Endodermal cell (in vitro differentiated cells): ENCODE measurements around the gene ELFN2. TPM values are rescaled to one million over a fixed set of nuclear protein-coding genes. Genes with fewer than 3 reads are reported as not detected.

ENCODE experiments used
- DNase-seq: peaks from one replicate; pipeline ENCODE4 v3.0.0-alpha.2; 2017
- H3K27ac ChIP-seq: 2 replicates; pipeline ENCODE4 v1.5.1; 2013; ENCODE audit warnings: mild to moderate bottlenecking, low read depth, low read length, moderate library complexity
- H3K27me3 ChIP-seq: 2 replicates; pipeline ENCODE4 v1.6.1; 2013; ENCODE audit warnings: mild to moderate bottlenecking, low read length, moderate library complexity; ENCODE audit not compliant: insufficient read depth, control insufficient read depth, poor library complexity, severe bottlenecking
- H3K36me3 ChIP-seq: 2 replicates; pipeline ENCODE4 v1.7.0; 2013; ENCODE audit warnings: mild to moderate bottlenecking, low read length, moderate library complexity; ENCODE audit not compliant: control insufficient read depth, insufficient read depth
- H3K4me1 ChIP-seq: one replicate; pipeline ENCODE4 v1.7.0; 2013; ENCODE audit warnings: low read length; ENCODE audit not compliant: control insufficient read depth, insufficient read depth
- H3K4me3 ChIP-seq: 2 replicates; pipeline ENCODE4 v1.5.1; 2013; ENCODE audit warnings: mild to moderate bottlenecking, low read length, moderate library complexity
- H3K9ac ChIP-seq: 2 replicates; pipeline ENCODE4 v1.6.1; 2013; ENCODE audit warnings: mild to moderate bottlenecking, low read length, moderate library complexity; ENCODE audit not compliant: poor library complexity, severe bottlenecking; ENCODE audit errors: extremely low read depth
- H3K9me3 ChIP-seq: 2 replicates; pipeline ENCODE4 v1.6.1; 2013; ENCODE audit warnings: mild to moderate bottlenecking, low read length, moderate library complexity; ENCODE audit not compliant: control insufficient read depth
- H3K27ac Mint-ChIP-seq: 2 replicates; pipeline ENCODE4 v1.8.0; 2020; ENCODE audit warnings: mixed read lengths
- H3K27me3 Mint-ChIP-seq: 2 replicates; pipeline ENCODE4 v1.8.0; 2021; ENCODE audit warnings: mild to moderate bottlenecking, mixed read lengths; ENCODE audit not compliant: insufficient read depth
- H3K36me3 Mint-ChIP-seq: 2 replicates; pipeline ENCODE4 v1.8.0; 2020; ENCODE audit warnings: low read depth, mixed read lengths
- H3K4me1 Mint-ChIP-seq: 2 replicates; pipeline ENCODE4 v1.8.0; 2020; ENCODE audit warnings: mixed read lengths
- H3K4me3 Mint-ChIP-seq: 2 replicates; pipeline ENCODE4 v1.8.0; 2020; ENCODE audit warnings: mild to moderate bottlenecking, moderate library complexity, mixed read lengths
- H3K9me3 Mint-ChIP-seq: 2 replicates; pipeline ENCODE4 v1.8.0; 2020; ENCODE audit warnings: mild to moderate bottlenecking, mixed read lengths
- WGBS, 2 experiments: methylation state at CpG; one replicate each; pipeline versions ENCODE4 v1.1.5 to v1.1.7; 2013; ENCODE audit warnings: missing lambda C conversion rate in 2 of 2, mixed read lengths in 1 of 2; ENCODE audit not compliant: insufficient coverage in 1 of 2, insufficient read length in 1 of 2; 5-methylcytosine and 5-hydroxymethylcytosine counted together
- total RNA-seq, 2 donors: library from RNA; stranded (reverse); fragmentation: NEBNext Ultra II Directional in 1 of 2; extraction: Animal tissue kit (Norgen Biotek cat#: 25700) in 1 of 2; gene quantifications; 2 replicates in 1 of 2; 3 replicates in 1 of 2; pipeline ENCODE4 v1.2.1, GENCODE V29; 2021
- TF ChIP-seq, protein P1 (sequence below): fragments of 200-600 bp; sonication (generic); conservative IDR thresholded peaks from 2 replicates; pipeline ENCODE4 v1.5.0; 2021; ENCODE audit warnings: antibody characterized with exemption, mild to moderate bottlenecking

ELFN2 gene
- total RNA-seq, 2 donors from 2014 or later: 0.40 to 0.46 TPM

DNA sequence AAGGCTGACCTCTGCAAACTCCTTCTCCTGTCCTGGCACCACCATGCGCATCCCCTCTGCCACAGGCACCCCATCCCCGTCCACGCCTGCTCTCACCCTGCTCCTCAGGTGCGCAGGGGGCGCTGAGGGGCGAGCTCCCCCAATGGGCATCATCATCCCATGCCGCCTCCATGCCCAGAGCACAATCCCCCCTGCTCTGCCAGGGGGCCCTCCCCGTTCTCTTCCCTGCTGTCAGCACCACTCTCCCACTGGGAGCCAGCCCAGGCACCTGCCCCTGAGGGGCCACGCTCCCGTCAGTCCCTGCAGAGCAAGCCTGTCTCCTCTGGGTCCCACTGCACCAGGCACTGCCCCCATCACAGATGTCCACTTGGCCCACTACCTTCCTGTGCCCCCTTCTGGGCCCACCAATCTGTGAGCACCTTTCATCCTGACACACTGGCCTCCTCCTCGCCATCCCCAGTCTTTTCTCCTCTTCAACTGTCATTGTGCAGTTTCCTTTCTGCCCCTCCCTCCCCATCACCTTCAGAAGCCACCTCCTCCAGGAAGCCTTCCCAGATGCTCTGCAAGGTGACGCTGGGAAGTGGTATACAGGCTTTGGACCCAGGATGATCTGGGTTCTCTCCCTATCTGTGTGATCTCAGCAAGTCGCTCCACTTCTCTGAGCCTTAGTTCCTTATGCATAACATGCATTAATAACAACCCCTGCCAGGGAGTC lies 82.4 kb downstream of the ELFN2 start:
- H3K9me3 ChIP-seq: no peaks in the 10 kb centered on the region
- peaks cover 1% of the 10 kb centered on the region for H3K4me1 Mint-ChIP-seq
- no peaks in the 10 kb centered on the region for H3K4me1 ChIP-seq
- no peaks in the 10 kb centered on the region for H3K36me3 ChIP-seq
- 79 to 87% methylated on average over 13 of the region's 13 CpGs for WGBS, 2 experiments
- DNase-seq: no peak
- TF ChIP-seq, protein P1, sequence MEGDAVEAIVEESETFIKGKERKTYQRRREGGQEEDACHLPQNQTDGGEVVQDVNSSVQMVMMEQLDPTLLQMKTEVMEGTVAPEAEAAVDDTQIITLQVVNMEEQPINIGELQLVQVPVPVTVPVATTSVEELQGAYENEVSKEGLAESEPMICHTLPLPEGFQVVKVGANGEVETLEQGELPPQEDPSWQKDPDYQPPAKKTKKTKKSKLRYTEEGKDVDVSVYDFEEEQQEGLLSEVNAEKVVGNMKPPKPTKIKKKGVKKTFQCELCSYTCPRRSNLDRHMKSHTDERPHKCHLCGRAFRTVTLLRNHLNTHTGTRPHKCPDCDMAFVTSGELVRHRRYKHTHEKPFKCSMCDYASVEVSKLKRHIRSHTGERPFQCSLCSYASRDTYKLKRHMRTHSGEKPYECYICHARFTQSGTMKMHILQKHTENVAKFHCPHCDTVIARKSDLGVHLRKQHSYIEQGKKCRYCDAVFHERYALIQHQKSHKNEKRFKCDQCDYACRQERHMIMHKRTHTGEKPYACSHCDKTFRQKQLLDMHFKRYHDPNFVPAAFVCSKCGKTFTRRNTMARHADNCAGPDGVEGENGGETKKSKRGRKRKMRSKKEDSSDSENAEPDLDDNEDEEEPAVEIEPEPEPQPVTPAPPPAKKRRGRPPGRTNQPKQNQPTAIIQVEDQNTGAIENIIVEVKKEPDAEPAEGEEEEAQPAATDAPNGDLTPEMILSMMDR: no peak
- peaks cover 18% of the 10 kb centered on the region for H3K27me3 Mint-ChIP-seq
- no peak overlapping the region for H3K4me3 Mint-ChIP-seq
- no peaks in the 10 kb centered on the region for H3K36me3 Mint-ChIP-seq
- peaks cover 13% of the 10 kb centered on the region for H3K27me3 ChIP-seq
- no peak overlapping the region for H3K27ac ChIP-seq
- no peaks in the 10 kb centered on the region for H3K9me3 Mint-ChIP-seq
- H3K27ac Mint-ChIP-seq: no peak overlapping the region
- H3K4me3 ChIP-seq: no peak overlapping the region
- H3K9ac ChIP-seq: no peak overlapping the region

DNA sequence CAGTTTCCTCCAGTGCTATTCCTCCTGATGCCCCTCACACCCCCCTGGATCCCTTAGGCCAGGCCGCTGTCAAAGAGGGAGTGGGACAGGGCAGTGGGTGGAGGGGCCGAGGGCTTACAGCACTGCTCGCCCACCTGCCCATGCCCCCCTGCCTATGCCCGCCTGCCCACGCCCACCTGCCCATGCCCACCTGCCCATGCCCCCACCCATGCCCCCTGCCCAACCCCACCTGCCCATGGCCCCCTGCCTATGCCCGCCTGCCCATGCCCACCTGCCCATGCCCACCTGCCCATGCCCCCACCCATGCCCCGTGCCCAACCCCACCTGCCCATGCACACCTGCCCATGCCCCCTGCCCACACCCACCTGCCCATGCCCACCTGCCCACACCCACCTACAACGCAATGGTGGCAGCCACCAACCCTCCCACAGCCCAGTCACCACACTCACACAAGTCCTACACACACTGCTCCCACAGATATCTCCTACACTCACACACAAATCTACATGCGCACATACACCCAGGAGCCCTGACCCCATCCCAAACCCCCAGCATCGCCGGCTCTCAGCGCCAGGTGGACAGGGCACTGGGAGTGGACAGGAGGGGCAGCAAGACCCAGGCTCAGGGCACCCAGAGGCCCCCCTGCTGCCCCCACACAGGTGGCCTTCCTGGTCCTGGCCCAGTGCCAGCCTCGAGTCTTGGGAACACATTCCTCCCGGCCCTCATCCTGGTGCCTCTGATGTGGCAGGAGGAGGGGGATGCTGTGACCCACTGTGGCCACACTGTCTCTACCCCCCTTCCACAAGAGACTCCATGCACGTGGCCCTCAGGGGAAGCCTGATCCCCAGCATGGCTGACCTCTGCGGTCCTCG lies 83.2 kb downstream of the ELFN2 start:
- H3K4me3 Mint-ChIP-seq: no peak overlapping the region
- no peak for DNase-seq
- H3K9me3 ChIP-seq: no peaks in the 10 kb centered on the region
- H3K9ac ChIP-seq: no peak overlapping the region
- no peak overlapping the region for H3K27ac ChIP-seq
- TF ChIP-seq, protein P1: no peak
- H3K4me3 ChIP-seq: no peak overlapping the region
- WGBS, 2 experiments: 85 to 89% methylated on average over 4 to 15 of the region's 17 CpGs
- H3K27ac Mint-ChIP-seq: no peak overlapping the region
- H3K36me3 Mint-ChIP-seq: no peaks in the 10 kb centered on the region
- peaks cover 13% of the 10 kb centered on the region for H3K27me3 ChIP-seq
- peaks cover 1% of the 10 kb centered on the region for H3K4me1 Mint-ChIP-seq
- peaks cover 17% of the 10 kb centered on the region for H3K27me3 Mint-ChIP-seq
- H3K4me1 ChIP-seq: no peaks in the 10 kb centered on the region
- no peaks in the 10 kb centered on the region for H3K9me3 Mint-ChIP-seq
- H3K36me3 ChIP-seq: no peaks in the 10 kb centered on the region

DNA sequence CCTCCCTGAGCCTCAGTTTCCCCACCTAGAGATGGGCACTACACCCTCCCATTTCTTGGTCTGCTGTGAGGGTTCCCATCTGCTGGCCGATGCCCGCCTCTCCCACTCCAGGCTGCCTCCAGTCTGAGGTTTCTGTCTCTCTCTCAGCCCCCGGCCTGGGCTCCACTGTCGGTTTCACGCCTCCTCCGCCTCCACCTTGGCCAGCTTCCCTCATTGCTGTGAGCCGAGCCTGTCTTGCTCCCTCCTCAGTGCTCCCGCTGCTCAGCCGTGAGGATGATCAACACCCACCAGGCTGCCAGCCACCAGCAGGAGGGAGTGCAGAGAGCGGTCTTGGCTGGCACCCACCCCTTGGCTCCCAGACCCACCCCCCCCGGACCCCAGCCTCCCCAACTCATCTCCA lies 83.9 kb downstream of the ELFN2 start:
- no peaks in the 10 kb centered on the region for H3K9me3 ChIP-seq
- H3K27ac ChIP-seq: no peak overlapping the region
- H3K4me3 ChIP-seq: no peak overlapping the region
- Mint-ChIP-seq H3K27ac (no peak overlapping the region), H3K36me3 (no peaks in the 10 kb centered on the region), H3K9me3 (no peaks in the 10 kb centered on the region), H3K4me3 (no peak overlapping the region), H3K27me3 (peaks cover 19% of the 10 kb centered on the region), H3K4me1 (peaks cover 1% of the 10 kb centered on the region)
- TF ChIP-seq, protein P1: no peak
- 88 to 89% methylated on average over 6 to 10 of the region's 11 CpGs for WGBS, 2 experiments
- no peaks in the 10 kb centered on the region for H3K4me1 ChIP-seq
- H3K36me3 ChIP-seq: no peaks in the 10 kb centered on the region
- DNase-seq: no peak
- H3K9ac ChIP-seq: no peak overlapping the region
- peaks cover 13% of the 10 kb centered on the region for H3K27me3 ChIP-seq
